OCI-LY1 (cell line): Measurements from ENCODE around the gene PRKCH.

ENCODE experiments used
- H2AFZ ChIP-seq: fragments of 200-600 bp; sonication (generic), shearing (Covaris generic); 2 replicates; pipeline ENCODE4 v1.6.0; 2014; ENCODE audit warnings: antibody characterized with exemption, mild to moderate bottlenecking, low read length
- H3F3A ChIP-seq: fragments of 200-600 bp; sonication (generic), shearing (Covaris generic); 2 replicates; pipeline ENCODE4 v1.6.0; 2014; ENCODE audit warnings: mild to moderate bottlenecking, antibody characterized with exemption, low read length, moderate library complexity; ENCODE audit not compliant: insufficient read depth
- H3K27ac ChIP-seq: fragments of 200-600 bp; sonication (generic); 2 replicates; pipeline ENCODE4 v1.5.1; 2014; ENCODE audit warnings: low read length, mixed run types, mild to moderate bottlenecking, low read depth; ENCODE audit not compliant: poor library complexity, severe bottlenecking
- H3K27me3 ChIP-seq: fragments of 200-600 bp; sonication (generic); 2 replicates; pipeline ENCODE4 v1.6.0; 2014; ENCODE audit warnings: antibody characterized with exemption, mild to moderate bottlenecking, low read length, moderate library complexity; ENCODE audit not compliant: insufficient read depth
- H3K36me3 ChIP-seq: fragments of 200-600 bp; sonication (generic); 2 replicates; pipeline ENCODE4 v1.6.1; 2014; ENCODE audit warnings: mild to moderate bottlenecking, antibody characterized with exemption, low read length, moderate library complexity, mixed read lengths; ENCODE audit not compliant: insufficient read depth
- H3K4me1 ChIP-seq: fragments of 200-600 bp; sonication (generic); 2 replicates; pipeline ENCODE4 v1.5.1; 2014; ENCODE audit warnings: mild to moderate bottlenecking, low read length, moderate library complexity; ENCODE audit not compliant: insufficient read depth, severe bottlenecking
- H3K4me2 ChIP-seq: fragments of 200-600 bp; sonication (generic), shearing (Covaris generic); 2 replicates; pipeline ENCODE4 v1.6.1; 2014; ENCODE audit warnings: low read length
- H3K4me3 ChIP-seq: fragments of 200-600 bp; sonication (generic); 2 replicates; pipeline ENCODE4 v1.5.1; 2014; ENCODE audit warnings: low read length, low read depth, mild to moderate bottlenecking, mixed read lengths; ENCODE audit not compliant: poor library complexity, severe bottlenecking
- H3K79me2 ChIP-seq: fragments of 200-600 bp; shearing (Covaris generic); 2 replicates; pipeline ENCODE4 v1.6.1; 2016; ENCODE audit warnings: mixed run types, low read length, mixed read lengths; ENCODE audit not compliant: insufficient read depth
- H3K9ac ChIP-seq: fragments of 200-600 bp; sonication (generic), shearing (Covaris generic); 2 replicates; pipeline ENCODE4 v1.6.1; 2014; ENCODE audit warnings: mild to moderate bottlenecking, low read length, mixed read lengths
- H3K9me2 ChIP-seq: fragments of 200-600 bp; sonication (generic), shearing (Covaris generic); 2 replicates; pipeline ENCODE4 v1.6.1; 2014; ENCODE audit warnings: low read depth, mild to moderate bottlenecking, low read length, mixed read lengths
- H3K9me3 ChIP-seq: fragments of 200-600 bp; shearing (Covaris generic); 2 replicates; pipeline ENCODE4 v1.6.1; 2014; ENCODE audit warnings: low read length, mixed read lengths
- H4K20me1 ChIP-seq: fragments of 200-600 bp; sonication (generic), shearing (Covaris generic); 2 replicates; pipeline ENCODE4 v1.6.0; 2016; ENCODE audit warnings: mild to moderate bottlenecking, low read length; ENCODE audit not compliant: insufficient read depth
- CTCF ChIP-seq: fragments of 200-600 bp; sonication (generic), shearing (Covaris generic); IDR thresholded peaks from 2 replicates; pipeline ENCODE4 v1.5.1; 2017; ENCODE audit warnings: mild to moderate bottlenecking, antibody characterized with exemption, low read length, moderate library complexity, mixed read lengths
- EZH2 ChIP-seq: fragments of 200-600 bp; sonication (generic), shearing (Covaris generic); IDR thresholded peaks from 2 replicates; pipeline ENCODE4 v1.8.0; 2017; ENCODE audit warnings: borderline replicate concordance, mixed run types, mild to moderate bottlenecking, antibody characterized with exemption, low read length, moderate library complexity, mixed read lengths

Gene PRKCH

GRCh38 chr14:61491224-61491623, 169.8 kb downstream of the PRKCH start:
- Histone ChIP-seq H3K4me2 (no peak overlapping the region), H3F3A (no peaks in the 10 kb centered on the region), H3K27ac (peak overlapping the region; percentile 22), H4K20me1 (no peaks in the 10 kb centered on the region), H3K9me3 (no peaks in the 10 kb centered on the region), H3K79me2 (no peaks in the 10 kb centered on the region), H2AFZ (no peak overlapping the region), H3K4me1 (peaks cover 56% of the 10 kb centered on the region), H3K36me3 (no peaks in the 10 kb centered on the region), H3K4me3 (no peak overlapping the region), H3K9me2 (no peaks in the 10 kb centered on the region), H3K27me3 (no peaks in the 10 kb centered on the region), H3K9ac (no peak overlapping the region)
- TF ChIP-seq CTCF: no peak
- TF ChIP-seq EZH2: no peak

- Histone ChIP-seq H3F3A (no peaks in the 10 kb centered on the region), H4K20me1 (no peaks in the 10 kb centered on the region), H2AFZ (0 out of 2 replicates have a peak overlapping the region, but pooled peaks have one; percentile 8), H3K27me3 (no peaks in the 10 kb centered on the region), H3K4me1 (peaks cover 51% of the 10 kb centered on the region), H3K4me2 (no peak overlapping the region), H3K9ac (no peak overlapping the region), H3K9me3 (no peaks in the 10 kb centered on the region), H3K27ac (peak overlapping the region; percentile 22), H3K9me2 (no peaks in the 10 kb centered on the region), H3K36me3 (no peaks in the 10 kb centered on the region), H3K79me2 (no peaks in the 10 kb centered on the region), H3K4me3 (no peak overlapping the region)
- no peak for TF ChIP-seq EZH2
- TF ChIP-seq CTCF: no peak
These were observed 170.6 kb downstream of the PRKCH start for GRCh38 chr14:61491876-61492434.

- Histone ChIP-seq H3K4me1 (peaks cover 46% of the 10 kb centered on the region), H2AFZ (0 out of 2 replicates have a peak overlapping the region, but pooled peaks have one; percentile 8), H3K27me3 (no peaks in the 10 kb centered on the region), H3K27ac (peak overlapping the region; percentile 22), H3F3A (no peaks in the 10 kb centered on the region), H3K79me2 (no peaks in the 10 kb centered on the region), H3K4me2 (no peak overlapping the region), H3K9me3 (no peaks in the 10 kb centered on the region), H3K9me2 (no peaks in the 10 kb centered on the region), H4K20me1 (no peaks in the 10 kb centered on the region), H3K36me3 (no peaks in the 10 kb centered on the region), H3K4me3 (no peak overlapping the region), H3K9ac (no peak overlapping the region)
- TF ChIP-seq CTCF (peak; percentile 59), EZH2 (no peak)
These were observed 171.1 kb downstream of the PRKCH start for GRCh38 chr14:61492474-61492873.
